ENCODE data around the gene CST4. TPM values are rescaled to one million over a fixed set of nuclear protein-coding genes. Genes with fewer than 3 reads are reported as not detected.

The CST4 gene, protein sequence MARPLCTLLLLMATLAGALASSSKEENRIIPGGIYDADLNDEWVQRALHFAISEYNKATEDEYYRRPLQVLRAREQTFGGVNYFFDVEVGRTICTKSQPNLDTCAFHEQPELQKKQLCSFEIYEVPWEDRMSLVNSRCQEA
- total RNA-seq: 0.22 and 0.75 TPM in 2 replicates

DNA sequence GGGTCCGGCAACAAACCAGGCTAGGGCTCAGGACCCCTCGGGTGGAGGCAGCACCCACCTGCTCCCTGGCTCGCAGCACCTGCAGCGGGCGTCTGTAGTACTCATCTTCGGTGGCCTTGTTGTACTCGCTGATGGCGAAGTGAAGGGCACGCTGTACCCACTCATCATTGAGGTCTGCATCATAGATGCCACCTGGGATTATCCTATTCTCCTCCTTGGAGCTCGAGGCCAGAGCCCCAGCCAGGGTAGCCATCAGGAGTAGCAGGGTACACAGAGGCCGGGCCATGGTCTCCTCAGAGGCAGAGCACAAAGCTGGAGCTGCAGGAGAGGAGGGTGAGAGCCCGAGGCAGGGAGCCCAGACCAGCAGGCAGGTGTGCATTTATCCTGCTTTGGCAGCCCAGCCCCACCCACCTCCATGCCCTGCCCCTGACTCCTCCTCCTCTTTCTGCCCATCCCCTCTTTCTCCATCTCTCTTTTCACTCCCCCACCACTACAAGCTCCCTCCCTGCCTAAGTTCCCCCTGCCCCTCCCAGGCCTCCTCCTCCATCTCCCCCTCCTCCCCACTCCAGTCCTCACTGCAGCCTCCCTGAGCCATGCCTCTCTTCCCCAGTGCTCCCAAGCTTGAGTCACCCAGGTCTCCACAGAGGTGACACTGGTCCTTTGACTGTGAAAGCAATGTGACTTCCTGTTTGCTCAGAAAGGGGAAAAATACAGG, at the start of gene CST4:
Gene CST4, minus strand, starts transcription at position 355 of the 715 bp plus-strand sequence. Its CDS starts 69 bp downstream, at position 286.

DNA sequence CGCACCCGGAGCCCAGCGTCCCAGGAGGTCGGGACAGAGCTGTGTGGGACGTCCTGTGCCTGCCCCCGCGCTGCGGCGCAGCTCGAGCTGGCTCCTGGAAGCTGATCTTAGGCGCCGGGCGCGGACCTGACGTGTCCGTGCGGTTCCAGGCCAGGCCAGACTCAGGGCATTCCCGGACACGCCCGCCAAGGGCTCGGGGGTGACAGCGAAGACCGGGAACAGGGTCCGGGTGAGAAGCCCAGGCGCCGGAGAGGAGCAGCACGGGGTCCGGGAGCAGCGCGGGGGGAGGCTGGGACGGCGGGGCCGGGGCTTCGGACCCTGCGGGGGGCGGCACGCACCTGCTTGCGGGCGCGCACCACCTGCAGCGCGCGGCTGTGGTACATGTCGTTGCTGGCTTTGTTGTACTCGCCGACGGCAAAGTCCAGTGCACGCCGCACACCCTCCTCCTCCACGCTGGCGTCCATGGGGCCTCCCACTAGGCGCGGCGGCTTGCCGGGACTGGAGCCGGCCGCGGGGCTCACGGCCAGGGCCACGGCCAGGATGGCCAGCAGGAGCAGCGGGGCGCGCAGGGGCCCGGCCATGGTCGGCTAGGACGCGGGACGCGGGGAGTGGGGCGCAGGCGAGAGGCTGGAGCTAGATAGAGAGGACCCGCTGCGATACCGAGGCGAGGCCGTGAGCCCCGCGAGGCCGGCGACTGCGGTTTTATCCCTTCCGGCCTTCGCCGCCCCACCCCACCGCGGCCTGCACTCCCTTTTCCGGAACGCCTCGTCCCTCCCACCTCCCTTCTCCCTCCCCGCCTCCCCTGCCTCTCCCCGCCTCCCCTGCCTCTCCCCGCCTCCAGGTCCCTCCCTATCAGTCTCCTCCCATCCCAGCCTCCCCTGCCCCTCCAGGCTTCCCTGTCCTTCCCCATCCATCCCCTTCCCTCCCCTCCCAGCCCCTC, 51.3 kb downstream of the CST4 start, which contains the start of gene CST3:
Gene CST3, minus strand, starts transcription at position 674 of the 940 bp plus-strand sequence. Its CDS starts 93 bp downstream, at position 581.

Other genes with a start within 250 kb of the CST4 start
- not detected in 2 replicates for gene CSTL1, start 249.4 kb downstream of the CST4 start, total RNA-seq
- not detected in 2 replicates for gene CST11, start 236.2 kb downstream of the CST4 start, total RNA-seq
- gene CST8, start 197.9 kb downstream of the CST4 start, total RNA-seq: not detected in 2 replicates
- 0.11 TPM in 1 of 2 replicates, not detected in the other for gene CST9L, start 120.6 kb downstream of the CST4 start, total RNA-seq
- not detected in 2 replicates for gene CST9, start 83.1 kb downstream of the CST4 start, total RNA-seq
- 117 and 151 TPM in 2 replicates for gene CST3, start 51.1 kb downstream of the CST4 start, total RNA-seq
- 0.22 and 6.9 TPM in 2 replicates for gene CST1, start 61.9 kb upstream of the CST4 start, total RNA-seq
- gene CST2, start 137.7 kb upstream of the CST4 start, total RNA-seq: not detected in 2 replicates
- gene CST5, start 190.7 kb upstream of the CST4 start, total RNA-seq: not detected in 2 replicates